Stimulated activated CD8-positive, alpha-beta memory T cell treated with anti-CD3 and anti-CD28 coated beads, Interleukin-7, amount 100 ng/mL, for 4 hours (primary cell): ENCODE data around the gene STARD13.

Source experiments
- DNase-seq, 2 donors: peaks; one replicate each; pipeline ENCODE4 v3.0.0-alpha.2; 2020; ENCODE audit warnings: low read depth in 2 of 2

Gene STARD13

GRCh38 chr13:33201659-33202058 is 83.9 kb downstream of the STARD13 start:
- DNase-seq: no peak

GRCh38 chr13:33199289-33199850 is 86.2 kb downstream of the STARD13 start:
- DNase-seq: no peak

DNA sequence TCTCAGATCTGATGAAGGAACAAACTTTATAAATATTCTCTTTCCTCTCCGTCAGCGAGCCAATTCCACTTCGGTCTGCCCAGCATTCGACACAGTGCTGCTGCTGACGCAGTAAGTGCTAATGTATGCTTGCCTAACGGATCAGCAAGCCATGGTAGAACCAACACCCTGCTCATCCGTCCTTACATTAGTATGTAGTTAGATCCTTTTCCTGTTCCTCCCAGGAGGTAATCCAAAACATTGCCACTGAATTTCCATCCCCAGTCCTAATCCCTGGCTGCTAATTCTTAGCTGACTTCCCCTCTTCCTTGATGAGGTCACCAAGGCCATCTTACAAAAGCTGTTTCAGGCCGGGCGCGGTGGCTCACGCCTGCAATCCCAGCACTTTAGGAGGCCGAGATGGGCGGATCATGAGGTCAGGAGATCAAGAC is 88.0 kb downstream of the STARD13 start:
- no peak for DNase-seq

- DNase-seq: no peak
Observed at GRCh38 chr13:33196767-33197166, 88.8 kb downstream of the STARD13 start.

- no peak for DNase-seq
Observed at GRCh38 chr13:33195693-33196464, 89.7 kb downstream of the STARD13 start.

GRCh38 chr13:33194820-33195692 is 90.5 kb downstream of the STARD13 start:
- DNase-seq: no peak

DNA sequence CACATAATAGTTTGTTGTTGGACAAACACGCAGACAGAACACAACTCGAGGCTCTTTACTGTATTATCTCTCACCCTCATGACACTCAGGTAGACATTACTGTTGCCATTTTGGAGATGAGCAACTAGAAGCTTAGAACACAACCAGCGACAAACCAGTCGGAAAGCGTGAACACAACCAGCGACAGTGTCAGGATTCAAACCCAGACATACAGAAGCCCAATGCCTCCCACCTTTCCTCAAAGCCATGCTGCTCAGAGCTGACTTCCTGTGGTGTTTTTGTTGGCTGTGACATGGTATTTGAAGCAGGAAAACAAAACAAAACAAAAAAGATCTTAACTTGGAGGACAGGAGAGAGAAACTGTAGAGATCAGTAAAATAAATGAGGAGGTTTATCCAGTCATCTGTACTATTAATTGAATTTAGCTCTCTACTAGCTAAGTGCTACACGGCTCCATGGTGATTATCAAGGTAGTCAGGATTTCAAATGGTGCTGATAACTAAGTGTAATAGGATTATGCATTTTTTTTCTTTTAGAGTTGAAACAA is 92.1 kb downstream of the STARD13 start:
- no peak for DNase-seq

- DNase-seq: no peak
Observed at GRCh38 chr13:33191425-33192210, 93.9 kb downstream of the STARD13 start.

DNA sequence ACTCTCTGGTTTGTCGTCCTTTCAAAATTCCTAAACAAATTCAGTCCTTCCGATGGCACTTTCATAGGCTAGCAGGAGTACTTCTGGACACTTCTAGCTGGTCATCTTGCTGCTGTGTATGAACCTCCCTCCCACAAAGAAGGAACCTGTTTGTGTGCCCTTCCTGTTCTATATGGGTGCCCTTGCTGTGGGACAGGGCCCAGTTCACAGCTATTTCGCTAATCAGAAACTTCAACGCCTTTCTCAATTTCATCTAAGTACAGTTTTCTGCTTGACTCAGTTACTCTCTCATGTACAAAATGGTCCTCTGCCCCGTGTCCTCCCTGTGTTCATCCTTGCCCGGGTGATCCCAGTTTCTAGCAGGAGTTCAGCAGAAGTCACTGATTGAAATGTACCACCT is 96.1 kb downstream of the STARD13 start:
- no peak for DNase-seq

DNA sequence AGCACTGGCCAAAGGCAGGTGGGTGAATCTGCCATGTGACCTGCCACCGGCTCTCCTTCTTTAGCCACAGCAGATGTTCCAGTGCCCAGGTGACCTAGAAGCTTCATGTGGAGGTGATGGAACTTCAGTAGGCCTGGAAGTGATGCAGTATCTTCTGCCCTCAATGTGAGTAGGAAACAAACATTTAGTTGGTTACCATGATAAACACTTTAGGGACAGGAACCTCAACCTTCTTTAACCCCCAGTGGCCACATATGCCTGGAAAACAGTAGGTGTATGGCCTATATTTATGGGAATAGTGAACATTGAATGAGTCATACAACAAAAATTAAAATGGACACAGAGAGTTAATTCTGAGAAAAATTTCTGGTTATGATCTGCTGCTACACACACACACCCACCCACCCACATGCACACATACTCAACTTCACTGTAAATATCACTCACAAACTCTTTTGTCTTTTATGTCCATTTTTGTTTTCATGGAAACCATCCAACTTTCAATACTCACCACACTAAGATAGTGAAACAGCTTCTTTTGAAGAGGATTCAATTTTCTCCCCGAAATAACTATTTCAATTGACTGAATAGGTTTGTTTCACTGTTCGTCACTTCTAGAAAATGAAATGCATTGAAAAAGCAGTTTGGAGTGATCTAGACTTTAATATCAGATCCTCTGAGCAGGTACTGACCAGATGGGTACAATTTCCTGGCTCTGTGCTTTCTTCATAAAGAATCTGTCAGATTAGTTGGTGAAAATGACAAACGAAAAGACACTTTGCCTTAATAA is 97.3 kb downstream of the STARD13 start:
- no peak for DNase-seq

- no peak for DNase-seq
Observed at GRCh38 chr13:33186861-33187291, 98.7 kb downstream of the STARD13 start.

GRCh38 chr13:33185853-33186252 is 99.7 kb downstream of the STARD13 start:
- no peak for DNase-seq

- no peak for DNase-seq
Observed at GRCh38 chr13:33184530-33184929, 101.0 kb downstream of the STARD13 start.

DNA sequence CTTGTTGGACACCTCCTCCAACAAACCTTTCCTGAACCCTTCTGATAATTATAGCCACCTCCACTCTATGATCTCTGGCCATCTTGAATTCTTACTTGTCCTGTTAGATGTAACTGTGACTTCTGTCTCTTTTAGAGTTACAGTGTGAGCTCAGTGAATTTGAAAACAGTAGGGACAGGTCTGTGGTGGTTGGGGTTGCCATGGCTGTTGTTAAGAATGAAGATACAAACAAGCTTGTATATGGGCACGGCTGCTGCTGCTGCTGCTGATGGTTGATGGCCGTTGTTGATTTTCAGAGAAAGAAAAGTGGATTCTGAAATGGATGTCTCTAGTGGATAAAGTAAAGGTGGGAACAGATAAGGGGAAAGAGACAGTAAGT is 101.5 kb downstream of the STARD13 start:
- DNase-seq: no peak

- DNase-seq: no peak
Observed at GRCh38 chr13:33183431-33184111, 102.0 kb downstream of the STARD13 start.

- no peak for DNase-seq
Observed at GRCh38 chr13:33182729-33183128, 102.8 kb downstream of the STARD13 start.

- DNase-seq: no peak
Observed at GRCh38 chr13:33181264-33181663, 104.3 kb downstream of the STARD13 start.

GRCh38 chr13:33180122-33180804 is 105.3 kb downstream of the STARD13 start:
- no peak for DNase-seq

DNA sequence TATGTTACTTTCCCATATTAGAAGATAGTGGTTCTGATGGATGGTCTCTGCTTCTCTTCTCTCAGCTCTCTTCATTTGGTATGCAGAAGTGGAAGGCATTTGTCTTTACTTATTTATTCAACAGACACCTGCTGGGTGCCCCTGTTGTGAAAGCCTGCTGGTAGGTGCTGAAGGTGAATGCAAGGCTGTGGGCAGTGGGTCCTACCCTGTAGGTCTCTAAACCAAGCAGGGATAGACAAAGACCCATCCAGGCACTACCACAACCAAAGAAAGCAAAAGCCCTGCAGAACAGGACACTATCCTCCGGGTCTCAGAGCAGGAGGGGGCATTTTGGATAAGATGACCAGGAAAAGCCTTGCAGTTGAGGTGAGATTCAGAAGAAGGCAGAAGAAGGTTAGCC is 106.1 kb downstream of the STARD13 start:
- no peak for DNase-seq
